Retinal pigment epithelial cell (primary cell): Measurements from ENCODE around the gene LILRB2.
"Not testable (repeated sequence)": the region's sequence is repeated elsewhere in the genome, so short reads cannot be mapped to it uniquely, and the experiment has no call there.

Experiments used
- DNase-seq: peaks from one replicate; pipeline ENCODE4 v3.0.0-alpha.2; 2010; ENCODE audit warnings: low read depth
- H3K4me3 ChIP-seq: 2 replicates; pipeline ENCODE4 v1.5.1; 2011; ENCODE audit warnings: mild to moderate bottlenecking, low read length, control low read depth, moderate library complexity
- CTCF ChIP-seq: conservative IDR thresholded peaks from 2 replicates; pipeline ENCODE4 v1.5.1; 2011; ENCODE audit warnings: low read depth, low read length, control low read depth, inconsistent platforms

Gene LILRB2

GRCh38 chr19:54233941-54234340 lies 47.0 kb downstream of the LILRB2 start:
- no peak overlapping the region for H3K4me3 ChIP-seq
- TF ChIP-seq CTCF: no peak
- no peak for DNase-seq

GRCh38 chr19:54231077-54231931 lies 49.6 kb downstream of the LILRB2 start:
- DNase-seq: no peak
- H3K4me3 ChIP-seq: no peak overlapping the region
- TF ChIP-seq CTCF: peak; percentile 98

- DNase-seq: no peak
Observed at GRCh38 chr19:54230031-54230430, 50.9 kb downstream of the LILRB2 start.

GRCh38 chr19:54229146-54229545 lies 51.8 kb downstream of the LILRB2 start:
- no peak for DNase-seq
- no peak for TF ChIP-seq CTCF
- no peak overlapping the region for H3K4me3 ChIP-seq

More at GRCh38 chr19:54230031-54230430, 50.9 kb downstream of the LILRB2 start:
- no peak for TF ChIP-seq CTCF
- H3K4me3 ChIP-seq: no peak overlapping the region

- not testable (repeated sequence) for DNase-seq, H3K4me3 ChIP-seq
Observed at GRCh38 chr19:54224619-54225018, 56.3 kb downstream of the LILRB2 start.

GRCh38 chr19:54223937-54224281 lies 57.0 kb downstream of the LILRB2 start:
- not testable (repeated sequence) for DNase-seq

More at GRCh38 chr19:54223937-54224281, 57.0 kb downstream of the LILRB2 start:
- H3K4me3 ChIP-seq: not testable (repeated sequence)
